HepG2 (cell line): Measurements from ENCODE around the gene GEMIN2. TPM values are rescaled to one million over a fixed set of nuclear protein-coding genes. Genes with fewer than 3 reads are reported as not detected.

Source experiments
- ATF3 ChIP-seq: sonication (generic); formaldehyde crosslinking; IDR thresholded peaks from 2 replicates; pipeline ENCODE4 v1.4.0; 2020; ENCODE audit warnings: missing genetic modification reagents
- BRCA1 ChIP-seq: sonication (generic); formaldehyde crosslinking; IDR thresholded peaks from 2 replicates; pipeline ENCODE4 v1.4.0; 2020; ENCODE audit warnings: missing genetic modification reagents
- CHCHD3 ChIP-seq: sonication (generic); formaldehyde crosslinking; IDR thresholded peaks from 2 replicates; pipeline ENCODE4 v1.8.0; 2022; ENCODE audit warnings: mild to moderate bottlenecking, missing genetic modification reagents, moderate library complexity
- FOXJ3 ChIP-seq: sonication (generic); formaldehyde crosslinking; IDR thresholded peaks from 2 replicates; pipeline ENCODE4 v1.4.0; 2020; ENCODE audit warnings: missing genetic modification reagents, mild to moderate bottlenecking, borderline replicate concordance
- GTF3A ChIP-seq: sonication (generic); formaldehyde crosslinking; conservative IDR thresholded peaks from 2 replicates; pipeline ENCODE4 v1.4.0; 2020; ENCODE audit warnings: mild to moderate bottlenecking, missing genetic modification reagents
- HOXA3 ChIP-seq: sonication (generic); formaldehyde crosslinking; IDR thresholded peaks from 2 replicates; pipeline ENCODE4 v1.5.0; 2020; ENCODE audit warnings: missing genetic modification reagents
- JUNB ChIP-seq: sonication (generic); formaldehyde crosslinking; IDR thresholded peaks from 2 replicates; pipeline ENCODE4 v1.8.0; 2022; ENCODE audit warnings: missing genetic modification reagents, mild to moderate bottlenecking, borderline replicate concordance
- KDM3A ChIP-seq: IDR thresholded peaks from 2 replicates; pipeline ENCODE4 v1.6.1; 2018; ENCODE audit warnings: low read depth, missing compliant biosample characterization
- KDM6A ChIP-seq: IDR thresholded peaks from 2 replicates; pipeline ENCODE4 v1.6.1; 2016; ENCODE audit warnings: low read depth
- MED1 ChIP-seq: sonication (generic); formaldehyde crosslinking; IDR thresholded peaks from 2 replicates; pipeline ENCODE4 v1.4.0; 2020; ENCODE audit warnings: missing genetic modification reagents
- MXD4 ChIP-seq: IDR thresholded peaks from 2 replicates; pipeline ENCODE4 v1.6.1; 2016; ENCODE audit warnings: mild to moderate bottlenecking, missing biosample characterization, missing genetic modification reagents
- NCOA1 ChIP-seq: sonication (generic); formaldehyde crosslinking; IDR thresholded peaks from 2 replicates; pipeline ENCODE4 v1.9.0; 2021; ENCODE audit warnings: missing genetic modification reagents
- PITX1 ChIP-seq: sonication (generic); formaldehyde crosslinking; IDR thresholded peaks from 2 replicates; pipeline ENCODE4 v1.5.1; 2020; ENCODE audit warnings: mild to moderate bottlenecking, missing genetic modification reagents
- RBFOX2 ChIP-seq: fragments of 200-400 bp; formaldehyde crosslinking; IDR thresholded peaks from 2 replicates; pipeline ENCODE4 v1.6.1; 2017; ENCODE audit warnings: low read depth, mild to moderate bottlenecking, low read length
- RFXANK ChIP-seq: IDR thresholded peaks from 2 replicates; pipeline ENCODE4 v1.6.1; 2016
- SAFB2 ChIP-seq: sonication (generic); formaldehyde crosslinking; IDR thresholded peaks from 2 replicates; pipeline ENCODE4 v1.5.1; 2020; ENCODE audit warnings: missing genetic modification reagents, low read depth, mild to moderate bottlenecking, borderline replicate concordance
- SPEN ChIP-seq: sonication (generic); formaldehyde crosslinking; IDR thresholded peaks from 2 replicates; pipeline ENCODE4 v1.5.1; 2020; ENCODE audit warnings: low read depth, mild to moderate bottlenecking, missing genetic modification reagents
- STAT5B ChIP-seq: sonication (generic); formaldehyde crosslinking; IDR thresholded peaks from 2 replicates; pipeline ENCODE4 v1.4.0; 2020; ENCODE audit warnings: missing genetic modification reagents
- TARDBP ChIP-seq: sonication (generic); formaldehyde crosslinking; IDR thresholded peaks from 2 replicates; pipeline ENCODE4 v1.8.0; 2022; ENCODE audit warnings: mild to moderate bottlenecking, missing genetic modification reagents
- TP53 ChIP-seq: sonication (generic); formaldehyde crosslinking; conservative IDR thresholded peaks from 2 replicates; pipeline ENCODE4 v1.4.0; 2020; ENCODE audit warnings: missing genetic modification reagents
- ZBED4 ChIP-seq: sonication (generic); formaldehyde crosslinking; IDR thresholded peaks from 2 replicates; pipeline ENCODE4 v1.4.0; 2020; ENCODE audit warnings: missing genetic modification reagents, borderline replicate concordance
- ZBTB42 ChIP-seq: sonication (generic); formaldehyde crosslinking; IDR thresholded peaks from 2 replicates; pipeline ENCODE4 v1.5.0; 2020; ENCODE audit warnings: mild to moderate bottlenecking, missing genetic modification reagents
- ZC3H4 ChIP-seq: sonication (generic); formaldehyde crosslinking; IDR thresholded peaks from 2 replicates; pipeline ENCODE4 v1.4.0; 2020; ENCODE audit warnings: missing genetic modification reagents, borderline replicate concordance
- ZNF224 ChIP-seq: sonication (generic); formaldehyde crosslinking; IDR thresholded peaks from 2 replicates; pipeline ENCODE4 v1.5.0; 2020; ENCODE audit warnings: mild to moderate bottlenecking, missing genetic modification reagents
- ZNF296 ChIP-seq: sonication (generic); formaldehyde crosslinking; conservative IDR thresholded peaks from 2 replicates; pipeline ENCODE4 v1.5.0; 2020; ENCODE audit warnings: mild to moderate bottlenecking, missing genetic modification reagents
- ZNF460 ChIP-seq: sonication (generic); formaldehyde crosslinking; IDR thresholded peaks from 2 replicates; pipeline ENCODE4 v1.5.1; 2020; ENCODE audit warnings: missing genetic modification reagents, mild to moderate bottlenecking, borderline replicate concordance
- ZNF773 ChIP-seq: sonication (generic); formaldehyde crosslinking; IDR thresholded peaks from 2 replicates; pipeline ENCODE4 v1.4.0; 2020; ENCODE audit warnings: missing genetic modification reagents, borderline replicate concordance
- ZNF83 ChIP-seq: sonication (generic); formaldehyde crosslinking; IDR thresholded peaks from 2 replicates; pipeline ENCODE4 v1.4.0; 2020; ENCODE audit warnings: missing genetic modification reagents, mild to moderate bottlenecking, borderline replicate concordance
- ZNF883 ChIP-seq: sonication (generic); formaldehyde crosslinking; IDR thresholded peaks from 2 replicates; pipeline ENCODE4 v1.5.1; 2020; ENCODE audit warnings: mild to moderate bottlenecking, missing genetic modification reagents; ENCODE audit errors: not compliant biosample characterization
- polyA plus RNA-seq, 8 experiments: library from polyadenylated mRNA; depleted of rRNA in 3 of 8; stranded (reverse) in 7 of 8; unstranded in 1 of 8; fragments of >200 nt; fragmentation: Illumina TruSeq in 4 of 8; extraction: Trizol in 4 of 8; gene quantifications; 2 replicates each; pipeline versions ENCODE4 v1.2.1 to v1.2.3, GENCODE V29; 2011 to 2016; ENCODE audit warnings: low read depth in 4 of 8, missing spikeins in 1 of 8, mixed read lengths in 1 of 8; ENCODE audit not compliant: insufficient read depth in 1 of 8
- total RNA-seq, 5 experiments: library from RNA; depleted of rRNA; stranded (reverse); fragments of >200 nt; fragmentation: Illumina TruSeq; extraction: Trizol; gene quantifications; 2 replicates each; pipeline ENCODE4 v1.2.3, GENCODE V29; 2016; ENCODE audit warnings: low read depth in 1 of 5

GEMIN2 gene
- total and polyA plus RNA-seq, 2 of the 13 experiments (the other 11 are each of a cell fraction or from before 2014, with no cell fraction given) = 54.8 to 110 TPM

- TF ChIP-seq FOXJ3 (CRISPR knock-in tag) (no peak; the same call in 1 of the 2 replicates), PITX1 (no peak), SAFB2 (CRISPR knock-in tag) (peak; percentile 4; the same call in 1 of the 2 replicates), KDM3A (CRISPR knock-in tag) (no peak; the same call in 1 of the 2 replicates), ZNF224 (peak; percentile 83), GTF3A (CRISPR knock-in tag) (no peak), ZNF883 (CRISPR knock-in tag) (peak; percentile 98), ZC3H4 (CRISPR knock-in tag) (peak; percentile 10; the same call in 1 of the 2 replicates), ZNF83 (CRISPR knock-in tag) (peak; percentile 98; the same call in 1 of the 2 replicates), TP53 (no peak; the same call in 1 of the 2 replicates), MXD4 (peak; percentile 94), ZBTB42 (CRISPR knock-in tag) (peak; percentile 97; the same call in 1 of the 2 replicates), RFXANK (CRISPR knock-in tag) (no peak; the same call in 1 of the 2 replicates), MED1 (CRISPR knock-in tag) (no peak; the same call in 1 of the 2 replicates), ZNF460 (CRISPR knock-in tag) (no peak; the same call in 1 of the 2 replicates), ATF3 (CRISPR knock-in tag) (no peak), STAT5B (CRISPR knock-in tag) (no peak), TARDBP (CRISPR knock-in tag) (no peak; the same call in 1 of the 2 replicates), KDM6A (CRISPR knock-in tag) (no peak), JUNB (CRISPR knock-in tag) (no peak), ZBED4 (CRISPR knock-in tag) (no peak), CHCHD3 (CRISPR knock-in tag) (no peak; the same call in 1 of the 2 replicates), BRCA1 (no peak; the same call in 1 of the 2 replicates), RBFOX2 (peak; percentile 90), NCOA1 (CRISPR knock-in tag) (peak; percentile 30; the same call in 1 of the 2 replicates), SPEN (peak; percentile 70), ZNF296 (CRISPR knock-in tag) (no peak), HOXA3 (no peak), ZNF773 (CRISPR knock-in tag) (peak; percentile 88)
Observed at GRCh38 chr14:39175445-39176262, 61.5 kb downstream of the GEMIN2 start (continued).
